HG03460 (cell line): Measurements from ENCODE around the gene RPUSD4.
A peak's percentile ranks its signal among the peaks of the same experiment; 100 is the strongest.
"Not testable (repeated sequence)": the region's sequence is repeated elsewhere in the genome, so short reads cannot be mapped to it uniquely, and the experiment has no call there.

Source experiments
- ATAC-seq: cut with Tn5 transposase; IDR thresholded peaks from one replicate; pipeline ENCODE4 v1.9.1; 2021; ENCODE audit not compliant: unreplicated experiment

The RPUSD4 gene, protein sequence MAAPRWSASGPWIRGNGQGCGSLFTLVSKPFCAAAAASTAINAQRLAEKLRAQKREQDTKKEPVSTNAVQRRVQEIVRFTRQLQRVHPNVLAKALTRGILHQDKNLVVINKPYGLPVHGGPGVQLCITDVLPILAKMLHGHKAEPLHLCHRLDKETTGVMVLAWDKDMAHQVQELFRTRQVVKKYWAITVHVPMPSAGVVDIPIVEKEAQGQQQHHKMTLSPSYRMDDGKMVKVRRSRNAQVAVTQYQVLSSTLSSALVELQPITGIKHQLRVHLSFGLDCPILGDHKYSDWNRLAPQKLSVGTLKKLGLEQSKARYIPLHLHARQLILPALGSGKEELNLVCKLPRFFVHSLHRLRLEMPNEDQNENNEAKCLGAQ

DNA sequence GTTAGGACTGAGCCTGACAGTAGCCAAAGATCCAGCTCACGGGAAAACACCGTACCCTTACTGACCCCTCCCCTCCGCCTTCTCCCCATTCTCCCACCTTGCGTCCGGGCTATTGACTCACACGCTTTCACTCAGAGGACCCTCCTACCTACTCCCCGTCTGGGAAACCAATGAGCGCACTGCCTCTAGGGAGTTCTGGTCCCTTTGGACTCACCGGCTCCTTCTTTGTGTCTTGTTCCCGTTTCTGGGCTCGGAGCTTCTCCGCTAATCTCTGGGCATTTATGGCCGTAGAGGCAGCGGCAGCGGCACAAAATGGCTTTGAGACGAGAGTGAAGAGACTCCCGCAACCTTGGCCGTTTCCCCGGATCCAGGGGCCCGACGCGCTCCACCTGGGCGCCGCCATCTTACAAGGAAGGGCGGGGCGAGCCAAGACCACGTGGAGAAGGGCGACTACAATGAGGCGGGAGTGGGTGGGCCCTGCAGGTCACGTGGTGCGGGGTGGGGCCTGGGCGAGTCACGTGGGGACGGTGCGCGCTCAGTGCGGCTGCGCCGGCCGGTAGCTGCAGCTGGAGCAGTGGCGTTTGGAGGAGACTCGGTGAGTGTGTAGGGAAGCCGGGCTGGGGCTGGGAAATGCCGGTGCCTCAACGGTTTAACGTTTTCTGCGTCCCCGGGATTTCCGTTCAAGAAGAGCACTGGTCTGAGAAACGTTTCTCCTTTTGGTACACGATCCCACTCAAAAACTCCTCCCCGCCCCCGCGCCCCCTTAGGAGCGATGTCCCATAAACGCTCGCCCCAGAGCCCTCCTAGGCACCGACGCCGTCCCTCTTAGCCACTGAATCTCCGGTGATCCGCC lies at the start of gene RPUSD4, which contains the start of gene FAM118B:
RPUSD4 (minus strand) TSS at position 415 of the 853 bp plus-strand sequence; CDS start at position 403, 12 bp downstream.
FAM118B (plus strand) TSS at position 547 of the 853 bp plus-strand sequence. CDS start 23,220 bp downstream, outside the sequence.
- ATAC-seq: peak; percentile 95

DNA sequence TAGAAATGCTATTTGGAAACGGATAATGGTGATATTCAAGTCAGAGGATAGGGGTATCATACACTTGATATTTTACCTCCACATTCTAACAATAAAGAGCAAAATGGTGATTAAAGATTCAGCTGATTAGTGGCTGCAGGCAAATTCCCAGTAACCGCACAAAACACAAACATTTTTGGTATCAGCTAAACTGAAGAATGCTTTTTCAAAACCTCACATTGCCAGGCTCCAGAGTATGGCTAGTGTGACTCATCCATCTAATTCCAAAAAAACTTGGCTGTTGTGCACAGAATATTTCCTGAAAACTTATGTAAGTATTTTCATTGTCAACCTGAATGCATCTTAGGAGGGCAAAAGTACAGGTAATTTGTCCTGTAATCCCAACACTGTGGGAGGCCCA lies 46.3 kb upstream of the RPUSD4 start:
- ATAC-seq: no peak

DNA sequence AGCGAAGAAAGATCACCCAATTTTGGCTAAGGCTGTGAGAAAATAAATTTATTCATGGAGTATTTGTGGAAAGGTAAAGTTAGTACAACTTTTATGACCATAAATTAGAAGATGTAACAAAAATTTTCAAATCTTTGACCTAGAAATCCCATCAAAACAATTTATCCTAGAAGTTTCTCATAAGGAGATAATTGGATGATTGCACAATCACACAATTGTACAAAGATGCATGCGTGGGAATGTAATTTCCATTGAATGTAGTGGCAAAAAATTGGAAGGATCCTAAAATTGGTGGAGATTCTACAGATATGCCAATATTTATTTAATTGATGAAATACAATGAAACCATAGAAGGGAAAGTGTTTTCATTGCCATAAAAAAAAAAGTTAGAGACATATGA lies 45.7 kb upstream of the RPUSD4 start:
- no peak for ATAC-seq

DNA sequence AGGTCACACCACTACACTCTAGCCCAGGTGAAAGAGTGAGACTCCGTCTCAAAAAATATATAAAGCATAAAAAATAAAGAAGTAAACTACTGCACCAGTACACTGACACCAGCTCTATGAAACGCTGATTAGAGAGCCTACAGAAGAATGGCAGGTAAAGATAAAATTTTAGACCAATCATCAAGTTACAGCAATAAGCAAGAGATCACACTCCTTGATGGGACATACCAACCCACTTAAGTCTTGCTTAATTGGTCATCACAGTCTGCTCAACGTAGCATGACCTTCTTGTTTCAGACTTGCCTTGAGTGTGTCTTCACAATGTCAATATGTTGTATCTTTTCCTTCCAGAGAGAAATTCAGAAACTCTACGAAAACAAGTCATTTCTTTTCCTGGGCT lies 44.8 kb upstream of the RPUSD4 start:
- no peak for ATAC-seq

DNA sequence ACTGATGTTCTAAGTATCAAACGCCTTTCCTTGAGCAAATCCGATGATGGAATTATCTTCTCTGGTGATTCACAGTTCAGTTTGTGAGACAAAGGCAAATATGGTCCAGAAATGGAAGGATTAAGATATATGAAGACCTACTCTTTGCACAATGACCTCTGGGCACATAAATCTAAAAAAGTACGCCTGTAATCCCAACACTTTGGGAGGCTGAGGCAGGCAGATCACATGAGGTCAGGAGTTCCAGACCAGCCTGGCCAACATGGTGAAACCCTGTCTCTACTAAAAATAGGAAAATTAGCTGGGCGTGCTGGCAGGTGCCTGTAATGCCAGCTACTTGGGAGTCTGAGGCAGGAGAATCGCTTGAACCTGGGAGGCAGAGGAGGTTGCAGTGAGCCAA lies 44.1 kb upstream of the RPUSD4 start:
- not testable (repeated sequence) for ATAC-seq

DNA sequence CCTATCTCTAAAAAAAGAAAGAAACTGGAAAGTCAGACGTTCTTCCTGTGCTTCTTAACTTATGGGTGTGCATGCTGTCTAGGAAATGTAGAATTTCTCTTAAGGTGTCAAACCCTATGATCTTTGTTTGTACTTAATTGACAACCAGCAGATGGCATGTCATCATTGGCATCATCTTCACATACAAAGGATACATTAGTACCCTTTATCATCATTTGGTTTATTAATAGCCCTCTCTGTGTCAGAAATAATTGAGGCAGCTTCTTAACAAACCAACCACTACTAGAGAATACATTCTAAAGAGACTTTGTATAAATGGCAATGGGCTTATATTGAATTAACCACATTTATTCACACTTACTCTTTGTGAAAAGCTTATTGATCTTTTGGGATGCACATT lies 43.4 kb upstream of the RPUSD4 start:
- no peak for ATAC-seq

DNA sequence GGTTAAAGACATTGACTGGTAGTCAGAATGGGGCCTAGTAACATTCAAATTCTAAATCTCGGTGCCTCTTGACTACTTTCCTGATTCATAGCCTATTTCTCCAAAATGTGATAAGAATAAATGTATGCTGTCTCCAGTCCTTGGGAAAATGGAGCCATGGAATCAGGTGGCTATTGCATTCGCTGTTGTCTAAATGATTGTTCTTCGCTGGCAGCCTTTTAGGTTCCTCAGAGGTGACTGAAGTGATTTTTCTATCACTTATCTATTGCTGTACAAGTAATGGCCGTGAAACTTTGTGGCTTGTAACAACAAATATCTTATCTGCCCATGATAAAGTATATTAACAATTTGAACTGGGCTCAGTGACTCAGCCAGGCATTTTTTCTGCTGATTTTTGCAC lies 41.8 kb upstream of the RPUSD4 start:
- ATAC-seq: no peak

DNA sequence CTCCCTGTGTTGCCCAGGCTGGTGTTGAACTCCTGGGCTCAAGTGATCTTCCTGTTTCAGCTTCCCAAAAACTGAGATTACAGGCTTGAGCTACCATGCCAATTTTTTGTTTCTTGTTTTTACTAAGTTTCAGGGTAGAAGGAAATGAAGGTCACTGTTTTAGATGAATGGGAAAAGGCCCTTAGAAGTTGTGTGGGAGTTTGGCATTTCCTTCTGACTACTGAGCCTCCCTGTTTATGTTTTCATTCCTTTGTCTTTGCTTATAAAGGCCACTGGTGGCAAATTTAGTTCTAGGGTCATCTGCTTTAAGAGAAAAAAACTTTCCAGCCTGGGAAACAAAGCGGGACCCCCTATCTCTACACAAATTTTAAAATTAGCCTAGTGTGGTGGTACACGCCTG lies 35.2 kb upstream of the RPUSD4 start:
- ATAC-seq: no peak

DNA sequence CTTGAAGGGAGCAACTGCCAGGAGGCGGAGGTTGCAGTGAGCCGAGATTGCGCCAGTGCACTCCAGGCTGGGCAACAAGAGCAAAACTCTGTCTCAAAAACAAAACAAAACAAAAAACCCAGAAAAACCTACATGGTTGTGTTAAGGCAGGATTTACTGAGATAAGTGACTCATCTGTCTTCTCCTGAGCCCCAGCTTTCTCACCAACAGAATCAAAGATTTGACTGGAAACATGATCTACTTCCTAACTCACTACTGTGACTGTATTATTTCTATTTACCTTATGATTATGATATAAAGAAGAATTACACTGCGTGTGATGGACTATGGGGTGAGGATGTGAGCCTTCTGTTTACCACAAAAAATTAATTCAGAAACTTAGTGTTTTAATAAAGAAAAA lies 21.9 kb upstream of the RPUSD4 start:
- ATAC-seq: no peak

DNA sequence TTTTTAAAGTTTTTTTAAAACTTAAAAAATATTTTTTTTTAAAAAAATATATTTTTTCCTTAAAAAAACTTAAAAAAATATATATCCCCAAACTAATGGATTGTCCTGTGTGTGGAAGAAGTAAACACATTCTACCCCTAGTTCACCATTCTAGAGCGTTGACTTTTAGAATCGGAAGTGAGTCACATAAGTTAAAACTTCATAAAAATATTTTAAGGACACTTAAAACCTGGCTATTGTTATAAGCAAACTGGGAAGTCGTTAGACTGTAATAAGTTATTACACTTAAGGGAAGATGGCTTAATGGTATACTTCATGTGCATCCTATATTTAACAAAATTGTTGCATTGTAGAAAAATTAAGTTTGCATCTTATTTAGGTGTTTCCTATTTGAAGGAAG lies 21.2 kb upstream of the RPUSD4 start:
- no peak for ATAC-seq

DNA sequence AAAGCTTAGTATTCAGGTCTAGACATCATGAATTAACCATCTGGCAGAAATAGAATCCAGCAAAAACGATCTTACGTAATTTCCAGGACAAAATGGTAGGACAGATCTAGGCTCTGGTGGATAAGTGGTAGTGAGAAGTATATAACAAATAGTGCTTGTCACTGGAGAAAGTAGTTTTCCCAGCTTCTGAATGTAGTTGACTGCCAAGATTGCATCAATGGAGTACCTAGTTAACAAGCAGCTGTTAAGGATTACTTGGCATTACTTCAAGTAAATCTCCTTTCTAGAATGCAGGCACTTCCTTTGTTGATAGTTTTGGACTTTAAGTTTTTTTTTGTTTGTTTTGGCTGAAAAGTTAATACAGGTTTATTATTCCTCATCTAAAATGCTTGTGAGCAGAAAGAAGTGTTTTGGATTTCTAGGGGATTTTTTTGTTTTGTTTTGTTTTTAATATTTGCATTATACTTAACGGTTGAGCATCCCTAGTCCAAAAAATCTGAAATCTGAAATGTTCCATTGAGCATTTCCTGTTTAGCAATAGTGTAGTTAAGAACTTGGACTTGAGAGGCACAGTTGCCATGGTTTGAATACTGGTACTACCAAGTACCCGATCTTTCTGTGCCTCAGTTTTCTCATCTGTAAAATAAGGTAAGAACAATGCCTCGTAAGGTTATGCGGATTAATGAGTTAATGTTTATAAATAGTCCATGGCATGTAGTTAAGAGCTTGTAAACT lies 20.4 kb upstream of the RPUSD4 start:
- no peak for ATAC-seq

DNA sequence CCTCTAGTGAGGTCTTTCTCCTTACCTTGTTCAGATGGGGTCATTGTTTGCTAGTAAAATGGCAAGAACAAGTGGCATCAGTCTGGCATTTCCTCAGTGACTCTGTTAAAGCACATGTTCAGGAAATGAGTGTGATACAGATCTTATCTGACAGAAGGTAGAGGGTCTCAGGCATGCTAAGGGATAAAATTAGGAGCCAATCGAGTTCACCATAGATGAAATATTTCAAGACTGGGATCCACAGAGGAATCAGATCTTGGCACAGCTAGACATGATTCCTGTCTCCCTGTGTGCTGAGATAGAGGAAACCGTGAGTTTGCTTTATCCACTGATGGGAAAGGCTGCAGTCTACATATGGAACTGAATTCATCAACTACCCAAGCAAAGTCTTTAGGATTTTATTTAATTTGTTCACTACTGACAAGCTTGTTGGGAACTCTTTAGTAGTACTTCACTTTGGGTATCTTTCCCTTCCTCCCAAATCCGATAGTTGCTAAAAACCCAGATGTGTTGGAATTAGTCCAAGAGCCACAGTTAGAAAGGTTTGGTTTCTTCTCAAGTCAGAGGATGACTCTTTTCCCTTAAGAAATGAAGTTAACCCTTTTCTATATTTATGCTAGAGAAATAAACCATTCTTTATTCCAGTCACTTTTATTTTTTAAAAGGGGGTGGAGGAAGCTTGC lies 18.5 kb upstream of the RPUSD4 start:
- ATAC-seq: no peak

DNA sequence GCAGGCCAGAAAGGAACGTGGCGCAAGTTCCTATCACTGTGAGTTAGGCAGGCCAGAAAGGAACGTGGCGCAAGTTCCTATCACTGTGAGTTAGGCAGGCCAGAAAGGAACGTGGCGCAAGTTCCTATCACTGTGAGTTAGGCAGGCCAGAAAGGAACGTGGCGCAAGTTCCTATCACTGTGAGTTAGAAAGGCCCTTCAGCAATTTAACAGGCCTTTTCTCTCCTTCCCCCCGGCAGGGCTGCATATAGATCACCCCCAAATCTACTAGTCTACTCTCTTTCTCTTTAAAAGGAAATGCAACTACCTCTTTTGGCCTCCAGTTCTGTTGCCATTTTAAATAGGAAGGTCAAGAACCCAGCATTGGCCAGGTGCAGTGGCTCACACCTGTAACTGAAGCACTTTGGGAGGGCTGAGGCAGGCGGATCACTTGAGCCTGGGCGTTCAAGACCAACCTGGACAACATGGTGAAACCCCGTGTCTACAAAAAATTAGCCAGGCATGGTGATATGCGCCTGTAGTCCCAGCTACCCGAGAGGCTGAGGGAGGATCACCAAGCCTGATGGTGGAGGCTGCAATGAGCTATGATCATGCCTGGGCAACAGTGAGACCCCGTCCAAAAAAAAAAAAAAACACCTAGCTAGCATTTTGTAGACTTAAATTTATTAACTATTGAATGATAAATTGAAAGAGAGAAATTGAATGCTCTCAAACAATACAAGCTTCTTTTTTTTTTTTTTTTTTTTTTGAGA lies 15.1 kb upstream of the RPUSD4 start:
- no peak for ATAC-seq

DNA sequence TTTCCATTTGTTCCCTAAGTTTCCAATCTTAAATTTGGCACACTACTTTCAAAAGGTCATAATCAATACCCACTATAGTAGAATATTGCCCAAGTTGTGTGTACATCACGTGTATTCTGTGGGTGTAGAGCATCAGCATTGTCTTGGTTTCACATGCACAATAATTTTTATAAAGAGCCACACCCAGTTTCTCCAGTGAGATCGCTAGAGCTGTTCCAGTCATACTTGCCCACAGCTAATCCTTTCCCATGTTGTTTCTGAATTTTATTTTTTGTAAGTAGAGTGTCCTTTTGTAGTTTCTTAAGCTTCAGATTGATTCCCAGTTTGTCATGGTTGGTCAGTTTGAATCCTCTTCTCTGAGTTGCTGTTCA lies 13.8 kb upstream of the RPUSD4 start:
- no peak for ATAC-seq

DNA sequence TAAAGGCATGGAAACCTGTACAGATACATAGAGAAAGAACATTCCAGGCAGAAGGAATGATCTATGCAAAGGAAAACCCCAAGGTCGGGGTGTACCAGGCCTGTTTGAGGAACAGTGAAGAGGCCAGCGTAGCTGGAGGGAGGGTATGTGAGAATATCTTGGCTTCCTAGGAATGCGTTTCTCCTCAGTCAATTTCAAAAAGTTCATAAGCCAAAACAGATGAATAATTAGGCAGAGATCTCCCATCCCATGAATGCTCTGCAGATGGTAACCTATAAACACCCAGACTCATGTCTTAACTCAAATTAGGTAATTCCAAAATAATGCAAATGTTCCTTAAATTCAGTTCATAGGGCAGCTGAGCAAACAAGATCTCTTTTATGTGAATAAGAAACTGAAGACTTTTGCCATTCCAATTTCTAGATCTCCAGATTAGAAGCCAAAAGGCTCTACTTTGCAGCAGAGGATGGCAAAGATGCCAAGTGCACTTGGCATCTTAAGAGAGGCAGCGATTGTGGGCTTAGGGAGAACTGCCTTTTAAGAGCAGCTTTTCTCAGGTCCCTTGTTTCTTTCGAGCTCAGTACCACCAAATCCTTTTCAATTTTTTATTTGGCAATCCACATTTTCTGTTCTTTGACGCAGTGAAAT lies 13.3 kb upstream of the RPUSD4 start:
- ATAC-seq: no peak

DNA sequence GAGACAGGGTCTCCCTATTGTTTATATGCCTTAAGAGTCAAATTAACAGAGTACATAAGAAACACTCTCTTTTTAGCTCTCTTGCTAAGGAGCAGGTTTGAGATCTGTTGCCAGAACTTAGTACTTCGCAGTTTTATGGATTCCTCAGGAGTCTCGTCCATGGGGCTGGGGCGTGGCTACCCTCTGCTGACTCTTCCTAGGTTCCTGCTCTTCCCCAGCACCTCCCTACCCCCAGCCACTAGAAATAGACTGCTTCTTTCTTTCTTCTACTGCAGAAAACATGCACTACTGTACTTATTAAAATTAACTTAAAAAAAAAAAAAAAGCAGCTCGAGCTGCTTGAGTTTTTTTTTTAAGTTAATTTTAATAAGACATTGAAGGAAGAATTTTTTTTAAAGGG lies 8.1 kb upstream of the RPUSD4 start:
- no peak for ATAC-seq

DNA sequence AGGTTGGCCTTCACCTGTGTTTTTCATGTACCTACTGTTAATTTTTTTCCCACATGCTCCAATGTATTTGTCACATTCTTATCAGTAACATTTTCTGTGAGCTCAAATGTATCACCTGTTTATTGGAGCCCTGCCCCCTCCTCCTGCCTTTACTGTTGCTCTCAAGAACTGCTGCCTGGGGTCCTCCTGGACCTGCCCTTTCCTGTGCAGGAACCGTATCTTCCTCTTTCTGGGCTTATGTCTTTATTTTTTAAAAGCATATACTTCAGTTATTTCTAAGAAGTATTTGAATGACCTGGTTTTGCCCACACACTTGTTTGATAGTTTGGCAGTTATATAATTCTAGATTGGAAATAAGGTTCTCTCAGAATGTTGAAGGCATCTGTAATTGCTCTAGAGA lies 6.0 kb upstream of the RPUSD4 start:
- no peak for ATAC-seq

DNA sequence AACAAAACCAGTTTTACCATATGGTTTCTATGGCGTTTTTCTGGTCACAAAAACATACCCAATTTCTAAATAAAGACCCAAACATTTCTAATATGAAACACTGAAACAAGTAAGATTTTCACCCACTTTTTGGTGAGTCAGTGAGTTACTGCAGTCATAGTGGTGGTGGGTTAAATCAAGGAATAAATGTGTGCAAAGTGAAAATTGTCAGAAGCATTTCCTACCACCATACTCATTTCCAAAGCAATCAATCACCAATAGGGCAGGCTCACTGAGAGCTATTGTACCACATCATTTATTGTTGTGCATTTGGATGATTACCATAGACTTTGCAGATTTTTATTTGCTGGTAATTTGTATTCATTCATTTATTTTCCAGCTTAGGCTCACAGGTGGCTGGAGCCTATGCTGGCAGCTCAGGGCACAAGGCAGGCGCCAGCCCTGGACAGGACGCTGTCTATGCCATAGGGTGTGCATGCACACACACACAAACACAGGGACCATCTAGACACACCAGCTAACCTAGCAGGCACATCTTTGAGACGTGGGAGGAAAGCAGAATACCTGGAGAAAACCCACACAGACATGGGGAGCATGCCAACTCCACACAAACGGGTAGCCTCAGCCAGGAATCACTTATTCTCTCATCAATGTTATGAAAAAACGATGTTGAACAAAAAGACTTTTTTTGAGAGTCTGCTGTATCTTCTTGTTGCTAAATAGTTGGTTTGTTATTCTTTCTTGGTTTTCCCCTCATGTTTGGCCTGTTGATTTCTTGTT lies 5.3 kb upstream of the RPUSD4 start:
- no peak for ATAC-seq

DNA sequence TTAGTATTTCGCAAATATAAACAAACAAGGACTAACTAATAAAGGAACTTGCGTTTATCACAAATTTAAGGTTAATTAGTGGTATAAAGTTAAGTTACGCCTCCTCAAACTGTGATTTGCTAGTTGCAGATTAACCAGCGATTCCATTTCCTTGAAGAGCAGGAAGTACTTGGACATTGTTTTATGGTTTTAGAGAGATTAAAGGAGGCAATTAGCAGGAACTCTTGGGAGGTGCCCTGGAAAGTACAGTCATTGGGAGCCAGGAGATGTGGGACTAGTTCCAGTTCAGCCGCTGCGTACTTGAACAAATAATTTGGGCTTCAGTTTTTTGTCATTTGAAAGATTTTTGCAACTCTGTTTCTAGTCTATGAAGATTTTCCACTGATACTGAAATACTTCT lies 3.4 kb upstream of the RPUSD4 start:
- no peak for ATAC-seq
